ENCODE measurements around the gene IRAK2. TPM values are rescaled to one million over a fixed set of nuclear protein-coding genes. Genes with fewer than 3 reads are reported as not detected.

Gene IRAK2
- total and polyA plus RNA-seq, 2 of the 8 experiments (the other 6 are each of a cell fraction or from before 2014, with no cell fraction given), result 1.5 TPM

- no peak for TF ChIP-seq SIRT6 (IDR thresholded peaks at IDR 0.05; ENCODE audit: low read length)
- TF ChIP-seq CHD2 (IDR thresholded peaks at IDR 0.05; ENCODE audit: low read length), result no peak
Measured at GRCh38 chr3:10248984-10249748, 84.4 kb downstream of the IRAK2 start (continued).

Data from H1 (cell line).